Astrocyte of the cerebellum (primary cell): Measurements from ENCODE around the gene LRRK1.

Source experiments
- DNase-seq: peaks from one replicate; pipeline ENCODE4 v3.0.0-alpha.2; 2011; ENCODE audit warnings: low read depth
- H3K4me3 ChIP-seq: 2 replicates; pipeline ENCODE4 v1.5.1; 2011; ENCODE audit warnings: mild to moderate bottlenecking, low read depth, low read length, moderate library complexity
- in situ Hi-C: cut with HindIII; loops from 2 replicates; pipeline ENCODE4 v1.10.0; 2017; ENCODE audit warnings: low sequenced_read_pairs
- TF ChIP-seq, protein P1 (sequence below): IDR thresholded peaks from 2 replicates; pipeline ENCODE4 v1.5.1; 2012; ENCODE audit warnings: low read length, low read depth, moderate library complexity, mild to moderate bottlenecking; ENCODE audit errors: missing control alignments

The LRRK1 gene, protein sequence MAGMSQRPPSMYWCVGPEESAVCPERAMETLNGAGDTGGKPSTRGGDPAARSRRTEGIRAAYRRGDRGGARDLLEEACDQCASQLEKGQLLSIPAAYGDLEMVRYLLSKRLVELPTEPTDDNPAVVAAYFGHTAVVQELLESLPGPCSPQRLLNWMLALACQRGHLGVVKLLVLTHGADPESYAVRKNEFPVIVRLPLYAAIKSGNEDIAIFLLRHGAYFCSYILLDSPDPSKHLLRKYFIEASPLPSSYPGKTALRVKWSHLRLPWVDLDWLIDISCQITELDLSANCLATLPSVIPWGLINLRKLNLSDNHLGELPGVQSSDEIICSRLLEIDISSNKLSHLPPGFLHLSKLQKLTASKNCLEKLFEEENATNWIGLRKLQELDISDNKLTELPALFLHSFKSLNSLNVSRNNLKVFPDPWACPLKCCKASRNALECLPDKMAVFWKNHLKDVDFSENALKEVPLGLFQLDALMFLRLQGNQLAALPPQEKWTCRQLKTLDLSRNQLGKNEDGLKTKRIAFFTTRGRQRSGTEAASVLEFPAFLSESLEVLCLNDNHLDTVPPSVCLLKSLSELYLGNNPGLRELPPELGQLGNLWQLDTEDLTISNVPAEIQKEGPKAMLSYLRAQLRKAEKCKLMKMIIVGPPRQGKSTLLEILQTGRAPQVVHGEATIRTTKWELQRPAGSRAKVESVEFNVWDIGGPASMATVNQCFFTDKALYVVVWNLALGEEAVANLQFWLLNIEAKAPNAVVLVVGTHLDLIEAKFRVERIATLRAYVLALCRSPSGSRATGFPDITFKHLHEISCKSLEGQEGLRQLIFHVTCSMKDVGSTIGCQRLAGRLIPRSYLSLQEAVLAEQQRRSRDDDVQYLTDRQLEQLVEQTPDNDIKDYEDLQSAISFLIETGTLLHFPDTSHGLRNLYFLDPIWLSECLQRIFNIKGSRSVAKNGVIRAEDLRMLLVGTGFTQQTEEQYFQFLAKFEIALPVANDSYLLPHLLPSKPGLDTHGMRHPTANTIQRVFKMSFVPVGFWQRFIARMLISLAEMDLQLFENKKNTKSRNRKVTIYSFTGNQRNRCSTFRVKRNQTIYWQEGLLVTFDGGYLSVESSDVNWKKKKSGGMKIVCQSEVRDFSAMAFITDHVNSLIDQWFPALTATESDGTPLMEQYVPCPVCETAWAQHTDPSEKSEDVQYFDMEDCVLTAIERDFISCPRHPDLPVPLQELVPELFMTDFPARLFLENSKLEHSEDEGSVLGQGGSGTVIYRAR (N-terminal part only)

DNA sequence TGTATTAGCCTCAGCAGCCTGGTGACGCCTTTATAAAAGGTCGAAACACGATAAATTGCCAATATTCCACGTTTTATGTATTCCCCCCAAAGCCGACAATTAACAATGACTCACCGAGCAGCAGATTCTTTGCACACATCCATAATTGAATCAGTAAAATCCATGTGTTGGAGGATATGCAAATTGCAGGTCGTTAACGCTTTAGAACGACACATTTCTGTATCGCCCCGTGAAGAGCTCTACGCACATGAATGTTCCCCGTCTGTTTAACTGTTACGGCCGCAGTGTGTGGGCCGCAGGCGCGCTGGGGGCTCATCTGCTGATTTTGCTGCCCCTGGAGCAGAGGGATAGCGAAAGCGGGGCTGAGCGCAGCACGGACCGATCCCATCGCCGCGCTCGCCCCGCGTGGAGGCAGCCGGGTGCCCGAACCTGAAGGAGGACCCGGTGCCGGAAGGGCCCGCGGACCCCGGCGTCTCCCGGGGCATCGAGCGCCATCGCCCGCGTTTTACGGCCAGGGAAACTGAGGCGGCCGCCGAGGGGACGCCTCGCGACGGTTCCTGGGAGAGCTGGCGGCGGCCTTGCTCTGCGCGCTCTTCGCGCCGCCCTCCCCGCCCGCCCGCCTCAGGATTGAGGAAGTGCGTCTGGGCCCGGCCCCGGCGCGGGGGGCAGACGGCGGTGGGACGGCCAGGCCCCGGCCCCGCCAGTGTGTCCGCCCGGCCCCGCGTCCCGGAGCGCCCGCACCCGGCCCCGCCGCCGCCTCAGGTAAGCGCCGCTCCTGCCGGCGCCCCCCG is at the start of gene LRRK1:
Gene LRRK1, plus strand, starts transcription at position 668 of the 791 bp plus-strand sequence. CDS start 5,276 bp downstream, outside the sequence.
- no peak for DNase-seq
- peak within 1 kb of the TSS; percentile 58 for H3K4me3 ChIP-seq
- in situ Hi-C loops = no loop called here
- TF ChIP-seq, protein P1, sequence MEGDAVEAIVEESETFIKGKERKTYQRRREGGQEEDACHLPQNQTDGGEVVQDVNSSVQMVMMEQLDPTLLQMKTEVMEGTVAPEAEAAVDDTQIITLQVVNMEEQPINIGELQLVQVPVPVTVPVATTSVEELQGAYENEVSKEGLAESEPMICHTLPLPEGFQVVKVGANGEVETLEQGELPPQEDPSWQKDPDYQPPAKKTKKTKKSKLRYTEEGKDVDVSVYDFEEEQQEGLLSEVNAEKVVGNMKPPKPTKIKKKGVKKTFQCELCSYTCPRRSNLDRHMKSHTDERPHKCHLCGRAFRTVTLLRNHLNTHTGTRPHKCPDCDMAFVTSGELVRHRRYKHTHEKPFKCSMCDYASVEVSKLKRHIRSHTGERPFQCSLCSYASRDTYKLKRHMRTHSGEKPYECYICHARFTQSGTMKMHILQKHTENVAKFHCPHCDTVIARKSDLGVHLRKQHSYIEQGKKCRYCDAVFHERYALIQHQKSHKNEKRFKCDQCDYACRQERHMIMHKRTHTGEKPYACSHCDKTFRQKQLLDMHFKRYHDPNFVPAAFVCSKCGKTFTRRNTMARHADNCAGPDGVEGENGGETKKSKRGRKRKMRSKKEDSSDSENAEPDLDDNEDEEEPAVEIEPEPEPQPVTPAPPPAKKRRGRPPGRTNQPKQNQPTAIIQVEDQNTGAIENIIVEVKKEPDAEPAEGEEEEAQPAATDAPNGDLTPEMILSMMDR = no peak

DNA sequence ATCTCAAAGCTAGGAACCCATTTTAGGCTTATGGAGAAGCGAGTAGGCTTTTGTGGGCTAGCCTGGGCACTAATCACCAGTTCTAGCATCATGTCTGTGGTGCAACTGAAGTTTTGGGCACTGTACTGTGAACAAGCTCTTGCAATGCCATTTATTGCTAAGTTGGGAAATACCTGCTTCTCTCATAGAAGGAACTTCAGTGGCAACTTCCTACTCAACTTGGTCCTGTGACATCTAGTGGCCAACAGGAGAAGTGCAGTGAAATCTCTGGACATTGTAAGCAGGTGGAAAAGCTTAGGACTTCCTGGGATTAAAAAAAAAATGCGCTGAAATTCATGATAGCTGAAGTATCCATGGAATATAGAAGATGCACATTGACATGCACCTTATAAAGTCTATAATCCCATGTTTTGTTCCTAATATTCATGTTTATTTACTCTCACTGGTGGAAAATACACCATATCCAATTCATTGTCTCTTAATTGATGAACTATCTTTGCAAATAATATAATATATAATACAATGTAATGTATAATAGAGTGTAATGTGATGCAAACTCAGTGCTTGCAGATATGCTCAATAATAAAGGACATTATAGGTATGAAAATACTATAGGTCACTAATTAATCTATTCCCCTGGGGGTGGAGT is 46.0 kb upstream of the LRRK1 start:
- TF ChIP-seq, protein P1 = peak; percentile 93
- no peak overlapping the region for H3K4me3 ChIP-seq
- DNase-seq = peak; percentile 87
- in situ Hi-C loops = no loop called here

DNA sequence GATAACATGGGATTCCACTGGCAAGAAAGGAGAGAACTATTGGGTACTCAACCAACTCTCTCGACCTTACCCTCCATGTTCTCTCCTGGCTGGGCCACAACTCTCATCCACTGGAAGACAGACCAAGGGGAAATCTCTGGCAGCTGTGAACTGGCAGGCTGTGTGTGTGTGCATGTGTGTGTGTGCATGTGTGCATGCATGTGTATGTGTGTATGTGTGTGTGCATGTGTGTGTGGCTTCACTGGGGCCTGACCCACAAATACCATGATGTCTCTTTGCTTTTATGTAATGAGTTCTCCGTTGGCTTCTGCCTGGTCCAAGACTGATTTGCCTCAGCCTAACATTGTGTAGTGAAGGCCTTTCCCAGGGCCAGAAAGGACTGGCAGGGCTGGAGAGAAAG is 43.7 kb upstream of the LRRK1 start:
- no peak for DNase-seq
- in situ Hi-C loops = no loop called here
- TF ChIP-seq, protein P1 = no peak
- no peak overlapping the region for H3K4me3 ChIP-seq

DNA sequence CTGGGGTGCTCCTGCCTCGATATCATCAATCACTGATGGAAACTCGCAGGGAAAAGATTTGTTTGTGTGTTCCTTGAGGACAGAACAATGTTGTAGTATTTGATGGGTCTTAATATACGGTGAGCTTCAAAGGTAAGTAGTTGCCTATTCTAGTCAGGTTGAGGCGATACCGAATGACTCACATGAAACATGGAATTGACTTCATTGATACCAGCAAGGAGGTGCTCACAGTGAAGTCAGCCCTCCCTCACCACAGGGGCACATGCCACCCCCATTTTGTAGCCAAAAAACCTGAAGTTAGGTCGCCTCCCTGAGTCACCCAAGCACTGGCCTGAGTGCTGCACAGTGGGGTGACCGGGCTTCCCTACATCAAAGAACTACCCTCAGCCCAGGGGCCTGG is 43.2 kb upstream of the LRRK1 start:
- in situ Hi-C loops = no loop called here
- DNase-seq = no peak
- no peak overlapping the region for H3K4me3 ChIP-seq
- TF ChIP-seq, protein P1 = no peak

DNA sequence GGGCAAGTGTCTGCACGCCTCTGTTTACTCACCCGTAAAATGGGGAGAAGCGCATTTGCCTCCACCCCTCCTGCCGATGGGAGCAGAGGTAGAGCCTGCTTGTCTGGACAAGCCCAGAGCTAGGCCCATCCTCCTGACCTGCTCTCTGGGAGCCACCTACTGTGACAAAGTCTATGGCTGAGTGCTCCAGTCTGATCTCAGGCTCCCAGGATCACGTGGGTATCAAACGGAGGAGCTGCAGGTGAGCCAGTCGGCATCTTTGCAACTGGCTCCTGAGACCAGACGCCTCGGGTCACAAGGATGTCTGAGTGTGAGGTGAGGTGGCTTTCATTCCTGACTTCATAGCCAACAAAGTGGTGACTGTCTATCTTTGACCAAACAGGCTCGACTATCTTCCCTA is 41.6 kb upstream of the LRRK1 start:
- no peak overlapping the region for H3K4me3 ChIP-seq
- in situ Hi-C loops = no loop called here
- no peak for DNase-seq
- TF ChIP-seq, protein P1 = no peak
